DOHH2 (cell line): ENCODE results near the gene SLC44A1.

ENCODE experiments used
- H3F3A ChIP-seq: fragments of 200-600 bp; sonication (generic), shearing (Covaris generic); 2 replicates; pipeline ENCODE4 v1.6.0; 2016; ENCODE audit warnings: antibody characterized with exemption, mild to moderate bottlenecking; ENCODE audit not compliant: control insufficient read depth, insufficient read depth
- H3K27ac ChIP-seq: fragments of 200-600 bp; sonication (generic); 2 replicates; pipeline ENCODE4 v1.5.1; 2014; ENCODE audit warnings: low read depth, mild to moderate bottlenecking, low read length, moderate library complexity
- H3K27me3 ChIP-seq: fragments of 200-600 bp; sonication (generic); 2 replicates; pipeline ENCODE4 v1.6.1; 2014; ENCODE audit warnings: mild to moderate bottlenecking, low read length, mixed read lengths; ENCODE audit not compliant: control insufficient read depth
- H3K36me3 ChIP-seq: fragments of 200-600 bp; sonication (generic); 2 replicates; pipeline ENCODE4 v1.6.1; 2014; ENCODE audit warnings: mild to moderate bottlenecking, low read length, moderate library complexity, mixed read lengths; ENCODE audit not compliant: control insufficient read depth
- H3K4me1 ChIP-seq: fragments of 200-600 bp; sonication (generic); 2 replicates; pipeline ENCODE4 v1.6.1; 2014; ENCODE audit warnings: mild to moderate bottlenecking, low read length, mixed read lengths; ENCODE audit not compliant: control insufficient read depth
- H3K4me2 ChIP-seq: fragments of 200-600 bp; sonication (generic); 2 replicates; pipeline ENCODE4 v1.6.0; 2014; ENCODE audit warnings: mild to moderate bottlenecking, low read length, moderate library complexity
- H3K4me3 ChIP-seq: fragments of 200-600 bp; sonication (generic); 2 replicates; pipeline ENCODE4 v1.5.1; 2014; ENCODE audit warnings: mild to moderate bottlenecking, low read length, mixed read lengths
- H3K79me2 ChIP-seq: fragments of 200-600 bp; sonication (generic); 2 replicates; pipeline ENCODE4 v1.6.1; 2014; ENCODE audit warnings: mild to moderate bottlenecking, low read length, mixed read lengths; ENCODE audit not compliant: control insufficient read depth
- H3K9me2 ChIP-seq: fragments of 200-600 bp; sonication (generic); replicated peaks from 2 replicates; pipeline ENCODE4 v1.6.1; 2014; ENCODE audit warnings: mild to moderate bottlenecking, low read length, mixed read lengths; ENCODE audit not compliant: control insufficient read depth
- H3K9me3 ChIP-seq: fragments of 200-600 bp; sonication (generic); 2 replicates; pipeline ENCODE4 v1.6.1; 2014; ENCODE audit warnings: antibody characterized with exemption, low read length, mixed read lengths; ENCODE audit not compliant: control insufficient read depth, insufficient read depth
- H4K20me1 ChIP-seq: fragments of 200-600 bp; sonication (generic); 2 replicates; pipeline ENCODE4 v1.6.0; 2014; ENCODE audit warnings: low read depth, mild to moderate bottlenecking, antibody characterized with exemption, low read length, moderate library complexity; ENCODE audit not compliant: control insufficient read depth, insufficient read depth
- EZH2phosphoT487 ChIP-seq: fragments of 200-600 bp; sonication (generic); IDR thresholded peaks from 2 replicates; pipeline ENCODE4 v1.6.1; 2017; ENCODE audit warnings: borderline replicate concordance, mild to moderate bottlenecking, antibody characterized with exemption, low read length, moderate library complexity, mixed read lengths
- TF ChIP-seq, protein P1 (sequence below): fragments of 200-600 bp; sonication (generic); IDR thresholded peaks from one replicate; pipeline ENCODE4 v1.5.1; 2014; ENCODE audit warnings: antibody characterized with exemption, mild to moderate bottlenecking, low read depth, low read length; ENCODE audit not compliant: poor library complexity, severe bottlenecking

The SLC44A1 gene

GRCh38 chr9:105391288-105391687, 146.8 kb downstream of the SLC44A1 start:
- no peaks in the 10 kb centered on the region for H4K20me1 ChIP-seq
- TF ChIP-seq EZH2phosphoT487: no peak
- TF ChIP-seq, protein P1, sequence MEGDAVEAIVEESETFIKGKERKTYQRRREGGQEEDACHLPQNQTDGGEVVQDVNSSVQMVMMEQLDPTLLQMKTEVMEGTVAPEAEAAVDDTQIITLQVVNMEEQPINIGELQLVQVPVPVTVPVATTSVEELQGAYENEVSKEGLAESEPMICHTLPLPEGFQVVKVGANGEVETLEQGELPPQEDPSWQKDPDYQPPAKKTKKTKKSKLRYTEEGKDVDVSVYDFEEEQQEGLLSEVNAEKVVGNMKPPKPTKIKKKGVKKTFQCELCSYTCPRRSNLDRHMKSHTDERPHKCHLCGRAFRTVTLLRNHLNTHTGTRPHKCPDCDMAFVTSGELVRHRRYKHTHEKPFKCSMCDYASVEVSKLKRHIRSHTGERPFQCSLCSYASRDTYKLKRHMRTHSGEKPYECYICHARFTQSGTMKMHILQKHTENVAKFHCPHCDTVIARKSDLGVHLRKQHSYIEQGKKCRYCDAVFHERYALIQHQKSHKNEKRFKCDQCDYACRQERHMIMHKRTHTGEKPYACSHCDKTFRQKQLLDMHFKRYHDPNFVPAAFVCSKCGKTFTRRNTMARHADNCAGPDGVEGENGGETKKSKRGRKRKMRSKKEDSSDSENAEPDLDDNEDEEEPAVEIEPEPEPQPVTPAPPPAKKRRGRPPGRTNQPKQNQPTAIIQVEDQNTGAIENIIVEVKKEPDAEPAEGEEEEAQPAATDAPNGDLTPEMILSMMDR: no peak
- H3K9me3 ChIP-seq: no peaks in the 10 kb centered on the region
- H3K79me2 ChIP-seq: no peaks in the 10 kb centered on the region
- no peak overlapping the region for H3K4me3 ChIP-seq
- no peaks in the 10 kb centered on the region for H3K27me3 ChIP-seq
- H3K4me2 ChIP-seq: no peak overlapping the region
- no peaks in the 10 kb centered on the region for H3K36me3 ChIP-seq
- no peak overlapping the region for H3K27ac ChIP-seq
- H3F3A ChIP-seq: no peaks in the 10 kb centered on the region
- no peaks in the 10 kb centered on the region for H3K9me2 ChIP-seq
- no peaks in the 10 kb centered on the region for H3K4me1 ChIP-seq

DNA sequence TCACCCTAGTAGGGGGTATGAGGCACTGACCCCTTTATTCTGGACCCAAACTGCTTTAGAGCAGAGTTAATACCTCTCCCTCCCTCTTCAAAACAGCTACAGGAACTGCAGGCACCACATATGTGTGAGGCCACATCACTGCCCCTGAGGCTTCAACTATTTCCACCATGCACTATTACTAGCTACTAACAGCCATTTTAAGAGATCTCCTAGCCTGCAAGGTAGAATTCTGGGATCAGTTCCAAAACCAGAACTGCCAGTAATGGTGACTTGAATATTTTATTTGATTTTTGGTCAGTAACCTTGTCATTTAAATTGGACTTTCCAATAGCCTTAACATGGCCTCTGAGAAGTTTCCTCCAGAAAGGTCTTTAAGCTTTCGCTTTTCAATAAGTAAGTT, 148.1 kb downstream of the SLC44A1 start:
- Histone ChIP-seq H3K9me2 (no peaks in the 10 kb centered on the region), H3K79me2 (no peaks in the 10 kb centered on the region), H3K4me2 (no peak overlapping the region), H4K20me1 (no peaks in the 10 kb centered on the region), H3K4me1 (no peaks in the 10 kb centered on the region), H3K27me3 (no peaks in the 10 kb centered on the region), H3K36me3 (no peaks in the 10 kb centered on the region), H3K4me3 (no peak overlapping the region), H3K9me3 (no peaks in the 10 kb centered on the region), H3K27ac (no peak overlapping the region), H3F3A (no peaks in the 10 kb centered on the region)
- TF ChIP-seq, protein P1: no peak
- no peak for TF ChIP-seq EZH2phosphoT487

DNA sequence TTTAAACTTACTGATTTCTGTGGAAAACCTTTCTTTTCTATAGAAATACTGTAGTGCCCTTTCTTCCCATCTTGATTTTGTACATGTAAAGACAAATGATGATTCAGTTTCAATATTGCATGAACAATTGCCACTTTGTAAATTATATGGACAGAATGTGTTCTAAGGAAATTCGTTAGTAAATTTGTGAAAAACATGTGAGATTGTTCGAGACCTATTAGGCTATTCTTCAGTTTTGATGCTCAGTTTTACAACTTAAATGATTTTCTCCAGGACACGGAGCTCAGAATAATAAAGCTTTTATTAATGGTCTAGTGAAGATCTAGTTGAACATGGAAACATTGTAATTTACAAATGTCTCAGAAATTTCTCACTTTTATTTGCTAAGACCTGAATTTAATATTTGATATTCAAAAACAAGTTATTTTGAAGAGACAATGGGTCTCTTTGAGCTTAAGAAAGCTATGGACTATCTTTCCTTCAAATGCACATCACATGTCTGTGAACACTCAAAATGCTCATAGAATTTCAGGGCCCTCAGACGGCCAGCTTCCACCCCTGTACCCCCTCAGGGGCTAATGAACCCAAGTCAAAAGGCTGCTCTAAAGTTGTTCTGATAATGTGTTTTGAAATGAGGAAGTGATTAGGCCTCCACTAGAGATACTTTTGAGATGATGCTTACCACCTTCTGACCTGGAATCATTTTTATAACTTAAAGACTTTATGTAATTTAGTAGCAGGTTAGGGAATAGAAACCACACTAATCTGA, 149.3 kb downstream of the SLC44A1 start:
- Histone ChIP-seq H3F3A (no peaks in the 10 kb centered on the region), H3K36me3 (no peaks in the 10 kb centered on the region), H3K4me1 (no peaks in the 10 kb centered on the region), H4K20me1 (no peaks in the 10 kb centered on the region), H3K79me2 (no peaks in the 10 kb centered on the region), H3K4me3 (no peak overlapping the region), H3K27me3 (no peaks in the 10 kb centered on the region), H3K4me2 (no peak overlapping the region), H3K27ac (no peak overlapping the region), H3K9me3 (no peaks in the 10 kb centered on the region), H3K9me2 (no peaks in the 10 kb centered on the region)
- no peak for TF ChIP-seq EZH2phosphoT487
- TF ChIP-seq, protein P1: no peak
